Measurements from ENCODE around the gene SMIM28. TPM values are rescaled to one million over a fixed set of nuclear protein-coding genes. Genes with fewer than 3 reads are reported as not detected.
"Not testable (repeated sequence)": the region's sequence is repeated elsewhere in the genome, so short reads cannot be mapped to it uniquely, and the experiment has no call there.

The SMIM28 gene
- total RNA-seq, 2 donors from 2014 or later = not detected

GRCh38 chr6:138419766-138420165 lies 42.1 kb downstream of the SMIM28 start:
- DNase-seq = no peak
- no peak overlapping the region for H3K4me3 Mint-ChIP-seq
- H3K27me3 Mint-ChIP-seq = no peaks in the 10 kb centered on the region
- no peaks in the 10 kb centered on the region for H3K9me3 ChIP-seq (ENCODE audit: control insufficient read depth, low read length, poor library complexity, severe bottlenecking)
- no peak overlapping the region for H3K27ac Mint-ChIP-seq
- ATAC-seq = no peak
- peaks cover 7% of the 10 kb centered on the region for H3K36me3 Mint-ChIP-seq (ENCODE audit: low read depth)
- H3K4me1 Mint-ChIP-seq = peaks cover 5% of the 10 kb centered on the region

DNA sequence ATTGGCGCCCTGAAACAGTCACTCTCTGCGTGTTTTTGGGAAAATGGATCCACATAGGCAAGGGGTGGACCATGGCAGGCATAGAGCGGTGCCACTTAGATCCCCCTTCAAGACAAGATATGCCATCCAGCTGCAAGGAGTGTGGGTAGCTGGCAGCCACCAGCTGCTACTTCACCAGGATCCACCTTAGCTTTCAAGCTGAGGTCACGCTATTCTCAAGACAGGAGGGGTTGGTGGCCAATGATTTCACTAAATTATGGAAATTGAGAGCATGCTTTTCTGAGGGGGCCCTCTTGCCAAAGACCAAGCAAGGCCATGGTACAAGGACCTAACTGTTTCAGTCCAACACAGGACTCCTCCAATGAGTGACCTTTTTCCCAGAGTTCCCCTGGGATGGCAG lies 42.7 kb downstream of the SMIM28 start:
- Mint-ChIP-seq H3K27ac (no peak overlapping the region), H3K36me3 (ENCODE audit: low read depth) (peaks cover 3% of the 10 kb centered on the region), H3K27me3 (no peaks in the 10 kb centered on the region), H3K4me3 (no peak overlapping the region), H3K4me1 (peaks cover 5% of the 10 kb centered on the region)
- ATAC-seq (no peak), DNase-seq (no peak)
- H3K9me3 ChIP-seq (ENCODE audit: control insufficient read depth, low read length, poor library complexity, severe bottlenecking) = no peaks in the 10 kb centered on the region

GRCh38 chr6:138421089-138421488 lies 43.4 kb downstream of the SMIM28 start:
- Mint-ChIP-seq H3K27ac (no peak overlapping the region), H3K4me1 (peaks cover 5% of the 10 kb centered on the region), H3K36me3 (ENCODE audit: low read depth) (peaks cover 3% of the 10 kb centered on the region), H3K27me3 (no peaks in the 10 kb centered on the region), H3K4me3 (no peak overlapping the region)
- DNase-seq = no peak
- no peak for ATAC-seq
- H3K9me3 ChIP-seq (ENCODE audit: control insufficient read depth, low read length, poor library complexity, severe bottlenecking) = no peaks in the 10 kb centered on the region

DNA sequence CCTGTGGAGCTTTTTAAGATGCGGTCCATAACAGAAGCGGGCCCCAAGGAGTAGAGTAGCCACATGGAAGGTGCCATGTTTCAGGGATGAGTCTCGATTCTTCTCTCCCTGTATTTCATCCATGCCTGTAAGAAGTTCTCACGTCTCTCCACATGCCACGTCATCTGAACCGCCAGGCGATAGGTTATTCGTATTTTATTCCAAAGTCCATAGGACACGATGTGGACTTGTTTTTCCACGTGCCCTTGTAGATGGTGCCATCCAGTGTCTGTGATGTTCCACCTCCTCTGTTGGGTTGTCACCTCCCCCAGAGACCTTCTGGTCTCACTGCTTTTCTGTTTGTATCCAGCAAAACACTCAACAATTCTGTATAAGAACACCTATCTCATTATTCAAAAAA lies 43.9 kb downstream of the SMIM28 start:
- no peak overlapping the region for H3K4me3 Mint-ChIP-seq

DNA sequence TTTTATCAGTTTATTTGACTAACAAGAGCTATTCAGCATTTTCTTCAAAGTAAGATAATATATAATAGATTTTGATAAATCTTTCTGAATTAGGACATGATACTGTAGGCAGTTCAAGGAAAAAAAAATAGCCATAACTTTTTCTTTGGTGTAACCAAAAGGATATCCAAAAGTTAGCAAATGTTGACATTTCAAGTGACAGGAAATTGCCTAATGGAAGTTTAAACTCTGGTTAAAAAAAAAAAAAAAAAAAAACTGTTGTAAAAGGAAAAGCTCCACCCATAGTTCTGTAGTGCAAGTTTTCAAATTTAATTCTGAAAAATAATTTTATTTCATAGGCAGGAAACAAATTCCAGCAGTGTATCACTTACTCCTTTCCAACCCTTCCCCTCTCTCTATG lies 45.2 kb downstream of the SMIM28 start:
- H3K4me3 Mint-ChIP-seq = peak overlapping the region; percentile 16
- ATAC-seq = no peak
- peaks cover 3% of the 10 kb centered on the region for H3K36me3 Mint-ChIP-seq (ENCODE audit: low read depth)
- peaks cover 5% of the 10 kb centered on the region for H3K4me1 Mint-ChIP-seq
- no peak overlapping the region for H3K27ac Mint-ChIP-seq
- H3K9me3 ChIP-seq (ENCODE audit: control insufficient read depth, low read length, poor library complexity, severe bottlenecking) = no peaks in the 10 kb centered on the region
- H3K27me3 Mint-ChIP-seq = no peaks in the 10 kb centered on the region
- DNase-seq = no peak

More for the DNA sequence above, 43.9 kb downstream of the SMIM28 start:
- DNase-seq = no peak
- no peaks in the 10 kb centered on the region for H3K9me3 ChIP-seq (ENCODE audit: control insufficient read depth, low read length, poor library complexity, severe bottlenecking)
- H3K4me1 Mint-ChIP-seq = peaks cover 5% of the 10 kb centered on the region
- H3K27ac Mint-ChIP-seq = no peak overlapping the region
- ATAC-seq = no peak
- H3K27me3 Mint-ChIP-seq = no peaks in the 10 kb centered on the region
- peaks cover 3% of the 10 kb centered on the region for H3K36me3 Mint-ChIP-seq (ENCODE audit: low read depth)

DNA sequence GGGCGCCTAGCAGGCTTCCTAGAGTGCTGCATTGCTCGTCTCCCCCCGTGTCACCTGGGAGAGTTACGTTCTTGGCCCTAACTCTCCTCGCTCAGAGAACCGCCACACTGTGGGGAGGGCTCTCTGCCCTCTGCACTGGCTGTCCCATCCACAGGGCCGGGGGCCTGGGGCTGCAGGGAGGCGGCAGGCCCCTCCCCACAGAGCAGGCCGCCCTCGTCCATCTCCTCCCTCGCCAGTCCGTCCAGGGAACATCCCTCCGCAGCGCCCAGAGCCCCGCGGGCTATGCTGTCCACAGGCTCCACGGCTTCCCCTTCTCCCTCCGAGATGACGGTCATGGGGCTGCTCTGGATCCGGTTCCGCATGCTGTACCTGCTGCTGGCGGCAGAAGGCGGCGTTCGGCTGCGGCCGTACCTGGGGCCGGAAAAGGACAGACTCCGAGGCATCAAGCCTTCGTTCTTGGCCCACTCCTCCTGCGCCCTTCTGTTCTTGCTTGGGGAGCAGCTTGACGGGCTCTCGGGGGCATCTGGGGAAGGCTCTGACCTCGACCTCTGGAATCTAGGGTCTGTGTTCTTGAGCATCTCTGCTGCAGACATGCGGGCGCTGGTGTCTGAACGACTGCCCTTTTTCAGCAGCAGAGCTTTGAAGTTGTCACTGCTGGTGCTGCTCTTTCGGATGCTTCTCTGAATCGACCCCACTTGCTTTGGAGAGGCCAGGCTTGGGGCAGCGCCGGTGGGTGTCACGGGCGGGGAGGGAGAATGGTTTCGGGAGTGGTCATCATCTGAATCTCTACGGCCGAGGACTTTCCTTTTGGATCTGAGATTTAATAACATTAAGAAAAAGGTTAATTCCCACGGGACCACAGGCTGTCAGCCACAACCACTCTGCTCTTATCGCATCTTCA lies 46.5 kb downstream of the SMIM28 start:
- Mint-ChIP-seq H3K27ac (no peak overlapping the region), H3K36me3 (ENCODE audit: low read depth) (no peaks in the 10 kb centered on the region), H3K4me1 (peaks cover 5% of the 10 kb centered on the region), H3K4me3 (no peak overlapping the region), H3K27me3 (peaks cover 2% of the 10 kb centered on the region)
- no peak for ATAC-seq
- DNase-seq = no peak
- no peaks in the 10 kb centered on the region for H3K9me3 ChIP-seq (ENCODE audit: control insufficient read depth, low read length, poor library complexity, severe bottlenecking)

- ATAC-seq; H3K4me3 Mint-ChIP-seq; H3K27me3 Mint-ChIP-seq; H3K36me3 Mint-ChIP-seq (ENCODE audit: low read depth); H3K27ac Mint-ChIP-seq; DNase-seq; H3K9me3 ChIP-seq (ENCODE audit: control insufficient read depth, low read length, poor library complexity, severe bottlenecking); H3K4me1 Mint-ChIP-seq: not testable (repeated sequence)
These were observed 47.6 kb downstream of the SMIM28 start for GRCh38 chr6:138425256-138425655.

- DNase-seq = no peak
- H3K4me1 Mint-ChIP-seq = peaks cover 9% of the 10 kb centered on the region
- no peak overlapping the region for H3K4me3 Mint-ChIP-seq
- H3K27me3 Mint-ChIP-seq = peaks cover 9% of the 10 kb centered on the region
- no peaks in the 10 kb centered on the region for H3K36me3 Mint-ChIP-seq (ENCODE audit: low read depth)
- H3K27ac Mint-ChIP-seq = no peak overlapping the region
- no peaks in the 10 kb centered on the region for H3K9me3 ChIP-seq (ENCODE audit: control insufficient read depth, low read length, poor library complexity, severe bottlenecking)
- no peak for ATAC-seq
These were observed 48.9 kb downstream of the SMIM28 start for GRCh38 chr6:138426500-138427123.

GRCh38 chr6:138427701-138428100 lies 50.0 kb downstream of the SMIM28 start:
- DNase-seq = no peak
- H3K9me3 ChIP-seq (ENCODE audit: control insufficient read depth, low read length, poor library complexity, severe bottlenecking) = no peaks in the 10 kb centered on the region
- peaks cover 9% of the 10 kb centered on the region for H3K27me3 Mint-ChIP-seq
- no peak for ATAC-seq
- no peaks in the 10 kb centered on the region for H3K36me3 Mint-ChIP-seq (ENCODE audit: low read depth)
- no peak overlapping the region for H3K27ac Mint-ChIP-seq
- H3K4me1 Mint-ChIP-seq = peaks cover 9% of the 10 kb centered on the region
- no peak overlapping the region for H3K4me3 Mint-ChIP-seq

DNA sequence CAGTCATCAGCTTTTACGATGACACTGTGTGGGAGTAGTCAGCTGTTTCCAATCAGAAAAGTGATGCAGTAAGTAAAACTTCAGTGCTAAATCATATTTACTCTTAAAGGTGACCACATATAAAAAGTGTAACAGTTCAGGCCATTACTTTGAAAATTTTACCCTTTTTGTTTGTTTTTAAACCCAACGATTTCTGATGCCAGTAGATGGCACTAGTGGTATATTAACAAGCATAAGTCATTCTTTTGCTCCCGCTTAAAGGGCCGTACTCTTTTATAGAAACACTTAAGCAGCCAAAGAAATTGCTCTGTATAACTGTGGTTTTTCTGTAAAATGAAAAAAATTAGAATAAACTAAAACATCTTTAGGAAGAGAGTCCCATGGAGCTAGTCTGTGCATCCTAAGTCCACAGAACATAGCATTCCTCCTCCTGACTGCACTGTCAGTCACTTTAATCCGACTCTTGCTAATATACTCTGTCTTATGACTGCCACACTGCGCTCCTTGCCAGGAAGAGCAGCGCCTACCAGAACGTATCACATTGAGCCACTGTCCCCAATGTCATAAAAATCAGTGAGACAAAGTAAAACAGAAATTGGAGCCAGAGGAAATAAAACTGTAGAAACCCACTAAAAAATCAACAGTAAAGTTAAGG lies 51.4 kb downstream of the SMIM28 start:
- H3K36me3 Mint-ChIP-seq (ENCODE audit: low read depth) = no peaks in the 10 kb centered on the region
- DNase-seq = no peak
- no peak overlapping the region for H3K27ac Mint-ChIP-seq
- peak; percentile 66 for ATAC-seq
- H3K27me3 Mint-ChIP-seq = peaks cover 9% of the 10 kb centered on the region
- H3K4me1 Mint-ChIP-seq = peaks cover 4% of the 10 kb centered on the region
- H3K4me3 Mint-ChIP-seq = no peak overlapping the region
- no peaks in the 10 kb centered on the region for H3K9me3 ChIP-seq (ENCODE audit: control insufficient read depth, low read length, poor library complexity, severe bottlenecking)

GRCh38 chr6:138429761-138430160 lies 52.1 kb downstream of the SMIM28 start:
- H3K4me3 Mint-ChIP-seq = no peak overlapping the region
- peaks cover 9% of the 10 kb centered on the region for H3K27me3 Mint-ChIP-seq
- peaks cover 4% of the 10 kb centered on the region for H3K4me1 Mint-ChIP-seq
- H3K36me3 Mint-ChIP-seq (ENCODE audit: low read depth) = no peaks in the 10 kb centered on the region
- H3K27ac Mint-ChIP-seq = no peak overlapping the region
- DNase-seq (no peak), ATAC-seq (no peak)
- H3K9me3 ChIP-seq (ENCODE audit: control insufficient read depth, low read length, poor library complexity, severe bottlenecking) = no peaks in the 10 kb centered on the region

DNA sequence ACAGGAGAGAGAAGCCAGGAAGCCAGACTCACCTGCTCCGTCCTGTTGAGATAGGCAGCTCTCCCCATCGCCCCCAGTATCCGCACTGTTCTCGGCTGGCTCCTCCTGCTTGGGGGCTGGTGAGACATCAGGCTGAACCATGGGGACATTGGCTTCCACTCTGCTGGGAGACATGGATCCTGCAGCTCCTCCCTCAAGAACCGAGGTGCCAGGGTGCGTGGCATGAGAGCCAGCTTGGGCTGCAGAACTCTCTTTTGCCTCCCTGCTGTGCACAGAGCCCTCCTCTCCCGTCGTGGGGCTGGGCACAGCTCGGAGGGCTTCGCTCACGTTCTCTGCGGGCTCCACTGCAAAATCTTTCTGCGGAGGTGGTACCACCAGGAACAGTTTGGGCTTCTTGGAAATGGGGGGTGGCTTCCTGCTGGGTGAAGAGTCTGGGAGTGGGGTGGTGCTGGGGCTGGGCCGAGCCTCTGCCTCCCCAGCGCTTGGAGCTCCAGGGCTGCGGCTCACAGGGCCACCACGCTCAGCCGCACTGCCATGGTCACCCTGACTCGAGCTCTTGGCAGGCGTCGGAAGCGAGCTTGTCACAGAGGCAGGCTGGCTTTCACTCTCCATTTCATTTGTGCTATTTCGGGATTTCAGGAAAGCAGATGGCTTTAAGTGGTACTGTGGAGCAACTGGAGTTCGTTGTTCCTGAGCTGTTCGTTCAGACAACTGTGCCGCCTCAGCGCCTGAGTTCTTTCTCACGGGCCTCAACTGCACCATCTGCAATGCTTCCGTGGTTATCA lies 52.8 kb downstream of the SMIM28 start:
- DNase-seq (no peak), ATAC-seq (no peak)
- Mint-ChIP-seq H3K4me1 (peaks cover 4% of the 10 kb centered on the region), H3K27ac (peak overlapping the region; percentile 51), H3K27me3 (peaks cover 9% of the 10 kb centered on the region), H3K4me3 (no peak overlapping the region), H3K36me3 (ENCODE audit: low read depth) (no peaks in the 10 kb centered on the region)
- no peaks in the 10 kb centered on the region for H3K9me3 ChIP-seq (ENCODE audit: control insufficient read depth, low read length, poor library complexity, severe bottlenecking)

Measured in T-helper 17 cell (primary cell).